Epithelial cell of proximal tubule (primary cell): ENCODE measurements around the gene RGL1. TPM values are rescaled to one million over a fixed set of nuclear protein-coding genes. Genes with fewer than 3 reads are reported as not detected.
"Not testable (repeated sequence)": the region's sequence is repeated elsewhere in the genome, so short reads cannot be mapped to it uniquely, and the experiment has no call there.

Experiments
- DNase-seq: peaks from one replicate; pipeline ENCODE4 v3.0.0-alpha.2; 2011; ENCODE audit warnings: low read depth
- H3K4me3 ChIP-seq: 2 replicates; pipeline ENCODE4 v1.5.1; 2011; ENCODE audit warnings: low read depth, mild to moderate bottlenecking, low read length
- total RNA-seq: library from RNA; depleted of rRNA; stranded (reverse); fragments of >200 nt; gene quantifications from 2 replicates; pipeline ENCODE4 v1.2.3, GENCODE V29; 2015
- TF ChIP-seq, protein P1 (sequence below): conservative IDR thresholded peaks from 2 replicates; pipeline ENCODE4 v1.5.1; 2012; ENCODE audit warnings: low read depth, mild to moderate bottlenecking, low read length

RGL1 gene
- total RNA-seq, 1 donor from 2014 or later = 1.6 TPM

DNA sequence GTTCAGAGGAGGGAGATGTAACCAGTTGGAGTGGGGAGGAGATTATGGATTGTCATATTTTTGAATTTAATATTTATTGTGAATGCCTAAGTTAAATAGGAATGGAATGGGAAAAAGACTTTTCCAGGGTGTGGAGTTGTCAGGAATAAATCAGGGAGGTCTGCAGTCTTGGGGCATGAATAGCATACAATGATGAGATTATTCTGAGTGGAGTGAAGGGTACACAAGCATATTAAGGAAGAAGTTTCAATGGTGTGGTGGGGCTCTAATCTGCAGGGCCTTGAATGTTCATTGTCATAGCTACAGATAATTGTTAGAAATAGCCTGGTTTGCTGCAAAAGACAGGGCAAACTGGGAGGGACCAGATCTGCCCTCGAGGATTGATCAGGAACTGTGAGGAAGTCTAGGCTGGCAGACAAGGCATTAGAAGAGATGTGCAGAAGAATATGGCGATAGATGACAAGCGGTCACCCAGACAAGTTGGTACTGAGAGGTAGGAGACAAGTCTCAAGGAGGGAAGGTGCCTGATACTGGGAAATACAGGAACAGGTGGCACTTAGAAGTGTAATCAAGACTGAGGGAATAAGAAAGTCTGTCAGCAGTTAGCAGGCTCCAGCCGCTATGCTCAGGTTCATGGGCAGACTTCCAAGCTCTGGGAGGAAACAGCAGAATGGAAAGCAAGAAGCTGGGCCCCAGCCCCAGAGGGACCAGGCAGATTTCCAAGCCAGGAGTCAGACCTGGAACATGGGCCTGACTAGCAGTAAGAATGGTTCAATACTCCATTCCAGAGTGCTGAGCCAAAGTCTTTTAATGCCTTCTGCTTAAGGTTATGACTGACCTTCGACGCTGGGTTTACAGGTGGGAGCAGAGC is 20.9 kb upstream of the RGL1 start:
- TF ChIP-seq, protein P1, sequence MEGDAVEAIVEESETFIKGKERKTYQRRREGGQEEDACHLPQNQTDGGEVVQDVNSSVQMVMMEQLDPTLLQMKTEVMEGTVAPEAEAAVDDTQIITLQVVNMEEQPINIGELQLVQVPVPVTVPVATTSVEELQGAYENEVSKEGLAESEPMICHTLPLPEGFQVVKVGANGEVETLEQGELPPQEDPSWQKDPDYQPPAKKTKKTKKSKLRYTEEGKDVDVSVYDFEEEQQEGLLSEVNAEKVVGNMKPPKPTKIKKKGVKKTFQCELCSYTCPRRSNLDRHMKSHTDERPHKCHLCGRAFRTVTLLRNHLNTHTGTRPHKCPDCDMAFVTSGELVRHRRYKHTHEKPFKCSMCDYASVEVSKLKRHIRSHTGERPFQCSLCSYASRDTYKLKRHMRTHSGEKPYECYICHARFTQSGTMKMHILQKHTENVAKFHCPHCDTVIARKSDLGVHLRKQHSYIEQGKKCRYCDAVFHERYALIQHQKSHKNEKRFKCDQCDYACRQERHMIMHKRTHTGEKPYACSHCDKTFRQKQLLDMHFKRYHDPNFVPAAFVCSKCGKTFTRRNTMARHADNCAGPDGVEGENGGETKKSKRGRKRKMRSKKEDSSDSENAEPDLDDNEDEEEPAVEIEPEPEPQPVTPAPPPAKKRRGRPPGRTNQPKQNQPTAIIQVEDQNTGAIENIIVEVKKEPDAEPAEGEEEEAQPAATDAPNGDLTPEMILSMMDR = no peak
- peak; percentile 39 for DNase-seq
- H3K4me3 ChIP-seq = no peak overlapping the region

DNA sequence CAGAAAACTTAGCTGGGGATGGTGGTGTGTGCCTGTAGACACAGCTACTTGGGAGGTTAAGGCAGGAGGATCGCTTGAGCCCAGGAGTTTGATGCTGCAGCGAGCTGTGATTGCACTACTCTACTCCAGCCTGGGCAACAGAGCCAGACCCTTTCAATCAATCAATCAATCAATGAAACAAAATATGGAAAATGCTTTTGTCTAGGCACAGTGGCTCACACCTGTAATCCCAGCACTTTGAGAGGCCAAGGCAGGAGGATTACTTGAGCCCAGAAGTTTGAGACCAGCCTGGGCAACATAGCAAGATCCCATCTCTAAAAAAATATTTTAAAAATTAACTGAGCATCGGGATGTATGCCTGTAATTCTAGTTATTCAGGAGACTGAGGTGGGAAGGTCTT is 19.0 kb upstream of the RGL1 start:
- H3K4me3 ChIP-seq, DNase-seq: not testable (repeated sequence)

DNA sequence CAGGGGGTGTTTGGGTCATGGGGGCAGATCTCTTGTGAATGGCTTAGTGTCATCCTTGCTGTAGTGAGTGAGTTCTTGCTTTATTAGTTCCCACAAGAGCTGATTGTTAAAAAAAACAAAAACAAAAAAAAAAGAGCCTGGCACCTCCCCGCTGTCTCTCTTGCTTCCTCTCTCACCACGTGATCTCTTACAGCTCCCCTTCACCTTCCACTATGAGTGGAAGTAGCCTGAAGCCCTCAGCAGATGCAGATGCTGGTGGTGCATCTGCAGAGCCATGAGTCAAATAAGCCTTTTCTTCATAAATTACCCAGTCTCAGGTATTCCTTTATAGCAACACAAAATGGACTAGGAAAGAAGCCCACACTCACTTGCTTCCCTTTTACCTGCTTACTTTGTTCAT is 17.2 kb upstream of the RGL1 start:
- DNase-seq = no peak
- H3K4me3 ChIP-seq = no peak overlapping the region
- TF ChIP-seq, protein P1 = no peak

DNA sequence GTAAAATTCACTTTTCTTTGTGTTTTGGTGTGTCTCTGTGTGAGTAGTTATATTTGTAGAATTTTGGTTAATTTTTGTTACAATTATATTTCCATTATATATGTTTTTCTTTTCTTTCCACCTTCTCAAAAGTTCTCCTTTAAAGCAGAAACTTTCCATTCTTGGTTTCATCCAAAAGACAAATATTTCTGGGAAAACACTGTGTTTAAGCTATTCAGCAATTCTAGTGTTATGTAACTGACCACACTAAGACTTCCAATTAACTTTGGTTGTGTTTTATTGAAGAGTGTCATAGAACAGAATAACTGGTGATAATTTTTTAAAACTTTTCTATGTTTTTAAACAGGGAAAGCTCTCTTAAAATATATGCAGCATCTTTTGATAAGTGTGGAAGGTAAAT is 13.6 kb upstream of the RGL1 start:
- no peak for DNase-seq
- no peak overlapping the region for H3K4me3 ChIP-seq
- TF ChIP-seq, protein P1 = no peak

DNA sequence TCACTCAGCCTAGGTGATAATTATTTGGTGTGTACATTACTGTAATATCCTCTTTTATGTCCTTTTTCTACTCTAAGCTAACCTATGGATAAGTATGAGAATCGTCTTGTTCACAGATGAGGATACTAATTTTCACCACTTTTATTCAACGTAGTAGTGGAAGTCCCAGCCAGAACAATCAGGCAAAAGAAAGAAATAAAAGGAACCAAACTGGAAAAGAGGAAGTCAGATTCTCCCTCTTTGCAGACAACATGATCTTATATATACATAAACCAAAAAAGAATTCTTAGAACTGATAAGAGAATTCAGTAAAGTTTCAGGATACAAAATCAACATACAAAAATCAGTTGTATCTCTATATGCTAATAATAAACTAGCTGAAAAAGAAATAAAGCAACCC is 12.6 kb upstream of the RGL1 start:
- H3K4me3 ChIP-seq = no peak overlapping the region
- DNase-seq = no peak
- TF ChIP-seq, protein P1 = no peak

DNA sequence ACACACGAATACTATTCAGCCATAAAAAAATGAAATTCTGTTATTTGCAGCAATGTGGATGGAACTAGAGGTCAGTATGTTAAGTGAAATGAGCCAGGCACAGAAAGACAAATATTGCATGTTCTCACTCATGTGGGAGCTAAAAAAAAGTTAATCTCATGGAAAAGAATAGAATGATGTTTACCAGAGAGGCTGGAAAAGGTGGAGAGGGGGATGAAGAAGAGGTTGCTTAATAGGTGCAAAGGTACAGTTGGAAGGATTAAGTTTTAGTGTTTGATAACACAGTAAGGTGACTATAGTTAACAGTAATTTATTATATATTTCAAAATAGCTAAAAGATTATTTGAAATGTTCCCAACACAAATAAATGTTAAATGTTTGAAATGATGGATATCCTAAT is 10.8 kb upstream of the RGL1 start:
- no peak overlapping the region for H3K4me3 ChIP-seq
- TF ChIP-seq, protein P1 = no peak
- DNase-seq = no peak

DNA sequence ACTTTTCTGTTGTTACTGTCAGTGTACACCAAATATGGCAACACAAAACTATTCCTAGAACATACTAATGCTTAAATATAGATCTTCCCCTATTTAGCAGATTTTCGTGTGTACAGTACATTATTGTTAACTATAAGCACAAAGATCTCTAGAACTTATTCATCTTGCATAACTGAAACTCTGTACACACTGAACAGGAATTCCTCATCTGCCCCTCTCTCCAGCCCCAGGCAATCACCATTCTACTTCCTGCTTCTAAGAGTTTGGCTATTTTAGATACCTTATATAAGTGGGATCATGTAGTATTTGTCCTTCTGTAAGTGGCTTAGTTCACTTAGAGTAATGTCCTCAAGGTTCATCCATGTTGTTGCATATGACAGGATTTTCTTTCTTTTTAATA is 4.5 kb upstream of the RGL1 start:
- DNase-seq = no peak
- TF ChIP-seq, protein P1 = no peak

More for the DNA sequence above, 4.5 kb upstream of the RGL1 start:
- H3K4me3 ChIP-seq = no peak overlapping the region
